IMR-90 (cell line): ENCODE data around the gene RFK. TPM values are rescaled to one million over a fixed set of nuclear protein-coding genes. Genes with fewer than 3 reads are reported as not detected.

Source experiments
- ATAC-seq: fragments of 200-7000 bp; cut with Tn5 transposase; 2 replicates; pipeline ENCODE4 v1.9.1; 2020; ENCODE audit warnings: low read depth, mild to moderate bottlenecking, moderate library complexity
- BruUV-seq: library from RNA; stranded (reverse); fragments of 400-500 nt; replicated peaks from 2 replicates; lab custom pipeline; 2021; lab: Mats Ljungman, UMichigan
- CTCF ChIA-PET: fragments of 300-600 bp; formaldehyde crosslinking; extraction: SDS; loops from one replicate; lab custom pipeline; 2021; ENCODE audit warnings: antibody characterized with exemption; lab: Yijun Ruan, JAX
- POLR2A ChIA-PET: fragments of 300-600 bp; sonication (Branson Sonifier 250); formaldehyde crosslinking; loops from one replicate; lab custom pipeline; 2022; ENCODE audit warnings: antibody characterized with exemption; ENCODE audit not compliant: unreplicated experiment; lab: Charles Lee
- DNase-seq: peaks from one replicate; pipeline ENCODE4 v3.0.0; 2013
- H2AFZ ChIP-seq: replicated peaks from 2 replicates; pipeline ENCODE3; 2013; ENCODE audit warnings: low read length, mild to moderate bottlenecking; ENCODE audit not compliant: poor library complexity
- H2AK5ac ChIP-seq: 2 replicates; pipeline ENCODE4 v1.6.1; 2013; ENCODE audit warnings: low read depth, low read length, inconsistent platforms
- H2AK9ac ChIP-seq: replicated peaks from 2 replicates; pipeline ENCODE3; 2013; ENCODE audit warnings: mild to moderate bottlenecking, low read depth, low read length, moderate library complexity; ENCODE audit not compliant: poor library complexity
- H2BK120ac ChIP-seq: 2 replicates; pipeline ENCODE4 v1.6.1; 2013; ENCODE audit warnings: low read depth, low read length, inconsistent platforms
- H2BK15ac ChIP-seq: 3 replicates; pipeline ENCODE4 v1.6.1; 2013; ENCODE audit warnings: low read depth, low read length, inconsistent platforms
- H2BK20ac ChIP-seq: 2 replicates; pipeline ENCODE4 v1.6.1; 2013; ENCODE audit warnings: low read depth, mild to moderate bottlenecking, inconsistent platforms, low read length, moderate library complexity
- H2BK5ac ChIP-seq: 2 replicates; pipeline ENCODE4 v1.6.1; 2013; ENCODE audit warnings: mild to moderate bottlenecking, low read depth, low read length, inconsistent platforms; ENCODE audit not compliant: poor library complexity, severe bottlenecking
- H3K14ac ChIP-seq: replicated peaks from 2 replicates; pipeline ENCODE4 v1.6.1; 2013; ENCODE audit warnings: low read depth, low read length, inconsistent platforms
- H3K18ac ChIP-seq: 2 replicates; pipeline ENCODE4 v1.6.1; 2013; ENCODE audit warnings: low read depth, low read length, control low read depth
- H3K23ac ChIP-seq: 2 replicates; pipeline ENCODE4 v1.6.1; 2013; ENCODE audit warnings: low read depth, low read length, inconsistent platforms
- H3K27ac ChIP-seq: 2 replicates; pipeline ENCODE4 v1.5.1; 2013; ENCODE audit warnings: mild to moderate bottlenecking, control low read depth, low read length; ENCODE audit not compliant: insufficient read depth
- H3K27me3 ChIP-seq: 2 replicates; pipeline ENCODE4 v1.6.1; 2013; ENCODE audit warnings: low read length; ENCODE audit not compliant: control insufficient read depth, insufficient read depth
- H3K36me3 ChIP-seq: 2 replicates; pipeline ENCODE4 v1.6.1; 2013; ENCODE audit warnings: low read length, mixed read lengths; ENCODE audit not compliant: control insufficient read depth, insufficient read depth
- H3K4ac ChIP-seq: 2 replicates; pipeline ENCODE4 v1.6.1; 2013; ENCODE audit warnings: low read depth, low read length, inconsistent platforms
- H3K4me1 ChIP-seq: 2 replicates; pipeline ENCODE4 v1.6.1; 2013; ENCODE audit warnings: low read length, mixed read lengths; ENCODE audit not compliant: control insufficient read depth, insufficient read depth
- H3K4me2 ChIP-seq: 2 replicates; pipeline ENCODE4 v1.6.1; 2013; ENCODE audit warnings: low read depth, mild to moderate bottlenecking, control low read depth, low read length, moderate library complexity
- H3K4me3 ChIP-seq: 2 replicates; pipeline ENCODE4 v1.5.1; 2013; ENCODE audit warnings: low read depth, mild to moderate bottlenecking, control low read depth, low read length, moderate library complexity; ENCODE audit not compliant: insufficient read depth
- H3K56ac ChIP-seq: 2 replicates; pipeline ENCODE4 v1.6.1; 2013; ENCODE audit warnings: low read length, inconsistent platforms; ENCODE audit not compliant: insufficient read depth; ENCODE audit errors: extremely low read depth
- H3K79me1 ChIP-seq, 2 experiments: 2 replicates each; pipeline ENCODE4 v1.6.1; 2013; ENCODE audit warnings: low read length in 2 of 2, inconsistent platforms in 1 of 2, low read depth in 1 of 2
- H3K9ac ChIP-seq: 2 replicates; pipeline ENCODE4 v1.6.1; 2013; ENCODE audit warnings: low read depth, low read length, control low read depth
- H3K9me1 ChIP-seq: 2 replicates; pipeline ENCODE4 v1.6.1; 2013; ENCODE audit warnings: low read length, inconsistent platforms; ENCODE audit not compliant: insufficient read depth
- H3K9me3 ChIP-seq: 2 replicates; pipeline ENCODE4 v1.6.1; 2013; ENCODE audit warnings: low read length; ENCODE audit not compliant: control insufficient read depth, insufficient read depth
- H4K20me1 ChIP-seq: 2 replicates; pipeline ENCODE4 v1.6.1; 2013; ENCODE audit warnings: low read length, inconsistent platforms; ENCODE audit not compliant: insufficient read depth
- H4K5ac ChIP-seq: 2 replicates; pipeline ENCODE4 v1.6.1; 2013; ENCODE audit warnings: mild to moderate bottlenecking, low read depth, low read length, control low read depth
- H4K8ac ChIP-seq, 2 experiments: 2 replicates each; pipeline ENCODE4 v1.6.1; 2013; ENCODE audit warnings: low read depth in 2 of 2, low read length in 2 of 2, control low read depth in 1 of 2, inconsistent platforms in 1 of 2
- H4K91ac ChIP-seq: 2 replicates; pipeline ENCODE4 v1.6.1; 2013; ENCODE audit warnings: low read depth, low read length, inconsistent platforms; ENCODE audit not compliant: insufficient read depth
- BHLHE40 ChIP-seq: fragments of 150-350 bp; IDR thresholded peaks from 2 replicates; pipeline ENCODE4 v1.6.1; 2016; ENCODE audit warnings: mild to moderate bottlenecking, low read depth, low read length
- CEBPB ChIP-seq: IDR thresholded peaks from 2 replicates; pipeline ENCODE4 v1.6.1; 2012; ENCODE audit warnings: low read depth, low read length, improper control_type of control experiment
- CHD1 ChIP-seq: IDR thresholded peaks from 2 replicates; pipeline ENCODE4 v1.6.1; 2012; ENCODE audit warnings: low read depth, low read length, improper control_type of control experiment
- FOS ChIP-seq: fragments of 150-350 bp; IDR thresholded peaks from 2 replicates; pipeline ENCODE4 v1.6.1; 2016; ENCODE audit warnings: low read depth, low read length
- MAFK ChIP-seq: IDR thresholded peaks from 2 replicates; pipeline ENCODE4 v1.6.1; 2012; ENCODE audit warnings: low read depth, low read length, improper control_type of control experiment
- MAZ ChIP-seq: IDR thresholded peaks from 2 replicates; pipeline ENCODE4 v1.6.1; 2012; ENCODE audit warnings: low read depth, mild to moderate bottlenecking, low read length, improper control_type of control experiment, moderate library complexity, borderline replicate concordance
- MXI1 ChIP-seq: IDR thresholded peaks from 2 replicates; pipeline ENCODE4 v1.6.1; 2012; ENCODE audit warnings: low read depth, mild to moderate bottlenecking, low read length, moderate library complexity, borderline replicate concordance
- NFE2L2 ChIP-seq: fragments of 150-350 bp; IDR thresholded peaks from 2 replicates; pipeline ENCODE4 v1.6.1; 2016; ENCODE audit warnings: low read depth, mild to moderate bottlenecking, low read length
- POLR2A ChIP-seq: IDR thresholded peaks from 2 replicates; pipeline ENCODE4 v1.6.1; 2012; ENCODE audit warnings: mild to moderate bottlenecking, low read depth, low read length
- RAD21 ChIP-seq: IDR thresholded peaks from 2 replicates; pipeline ENCODE4 v1.6.1; 2012; ENCODE audit warnings: low read length, improper control_type of control experiment
- RCOR1 ChIP-seq: IDR thresholded peaks from 2 replicates; pipeline ENCODE4 v1.6.1; 2012; ENCODE audit warnings: mild to moderate bottlenecking, low read length, improper control_type of control experiment; ENCODE audit not compliant: insufficient replicate concordance
- RFX5 ChIP-seq: IDR thresholded peaks from 2 replicates; pipeline ENCODE4 v1.8.0; 2012; ENCODE audit warnings: low read depth, mild to moderate bottlenecking, low read length, moderate library complexity
- SMC3 ChIP-seq: fragments of 150-350 bp; IDR thresholded peaks from 2 replicates; pipeline ENCODE4 v1.6.1; 2016; ENCODE audit warnings: low read depth, mild to moderate bottlenecking, antibody characterized with exemption, low read length, moderate library complexity
- WGBS, 2 experiments: methylation state at CpG; one replicate each; pipeline versions ENCODE4 v1.1.5 to v1.1.7; 2013; ENCODE audit warnings: missing lambda C conversion rate in 2 of 2; ENCODE audit not compliant: insufficient read length in 1 of 2; ENCODE audit errors: extremely low coverage in 2 of 2; 5-methylcytosine and 5-hydroxymethylcytosine counted together
- dilution Hi-C: fragments of 300-500 bp; cut with HindIII; formaldehyde crosslinking; loops from one replicate; pipeline ENCODE4 v1.14.3; 2018; ENCODE audit warnings: low sequenced_read_pairs; ENCODE audit not compliant: unreplicated experiment
- in situ Hi-C: fragments of 300-500 bp; cut with MboI; formaldehyde crosslinking; loops from 3 replicates; pipeline ENCODE4 v1.14.3; 2019; ENCODE audit warnings: low sequenced_read_pairs, inconsistent platforms, mixed read lengths
- intact Hi-C: fragments of 100-400 bp; cut with micrococcal nuclease; formaldehyde crosslinking; loops from 2 replicates; pipeline ENCODE4 v1.10.0; 2022
- polyA plus RNA-seq, 3 experiments: library from polyadenylated mRNA; depleted of rRNA; stranded (reverse); fragments of >200 nt; gene quantifications; 2 replicates each; pipeline ENCODE4 v1.2.3, GENCODE V29; 2012; ENCODE audit warnings: low replicate concordance in 1 of 3
- total RNA-seq: library from RNA; depleted of rRNA; stranded (reverse); fragments of >200 nt; gene quantifications from 2 replicates; pipeline ENCODE4 v1.2.3, GENCODE V29; 2012
- TF ChIP-seq, protein P1 (sequence below): fragments of 150-350 bp; IDR thresholded peaks from 2 replicates; pipeline ENCODE4 v1.6.1; 2017; ENCODE audit warnings: mild to moderate bottlenecking, antibody characterized with exemption, low read length, low read depth
- TF ChIP-seq, protein P2 (sequence below): conservative IDR thresholded peaks from 2 replicates; pipeline ENCODE4 v1.5.1; 2012; ENCODE audit warnings: mild to moderate bottlenecking, low read depth, low read length, improper control_type of control experiment
- TF ChIP-seq, protein P3 (sequence below): fragments of 150-350 bp; IDR thresholded peaks from 2 replicates; pipeline ENCODE4 v1.6.1; 2016; ENCODE audit warnings: low read depth, mild to moderate bottlenecking, low read length, moderate library complexity, borderline replicate concordance

RFK gene
- total and polyA plus RNA-seq, 2 of the 4 experiments (the other 2 are of a cell fraction), result 10.3 to 13.8 TPM

DNA sequence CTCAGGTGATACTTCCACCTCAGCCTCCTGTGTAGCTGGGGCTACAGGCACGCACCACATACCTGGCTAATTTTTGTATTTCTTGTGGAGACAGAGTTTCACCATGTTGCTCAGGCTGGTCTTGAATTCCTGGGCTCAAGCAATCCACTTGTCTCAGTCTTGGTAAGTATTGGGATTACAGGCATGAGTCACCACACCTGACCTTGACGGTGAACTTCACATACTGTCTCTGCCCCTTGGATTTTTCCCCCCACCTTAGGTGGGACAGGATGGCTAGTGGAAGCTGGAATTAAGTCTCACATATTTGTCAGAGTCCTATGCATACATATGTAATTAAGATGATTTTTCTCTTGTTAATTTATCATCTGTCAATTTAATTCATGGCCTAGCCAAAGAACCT, 20.9 kb upstream of the RFK start:
- no peak for DNase-seq
- ChIA-PET POLR2A (no interaction called here), CTCF (no interaction called here)
- Histone ChIP-seq H3K4me3 (no peak overlapping the region), H2AK5ac (no peak overlapping the region), H4K8ac (no peak overlapping the region), H3K9me3 (no peaks in the 10 kb centered on the region; the same call in 1 of the 2 replicates), H2BK20ac (no peak overlapping the region), H3K56ac (no peak overlapping the region), H4K5ac (no peak overlapping the region), H4K20me1 (no peaks in the 10 kb centered on the region), H3K23ac (no peak overlapping the region), H3K9ac (no peak overlapping the region), H3K9me1 (no peaks in the 10 kb centered on the region; the same call in 1 of the 2 replicates), H2BK15ac (no peak overlapping the region), H2AFZ (no peak overlapping the region), H3K79me1 (no peaks in the 10 kb centered on the region), H3K4me2 (no peak overlapping the region), H3K4me1 (no peaks in the 10 kb centered on the region), H4K91ac (no peak overlapping the region), H2AK9ac (no peak overlapping the region), H2BK120ac (no peak overlapping the region), H3K18ac (no peak overlapping the region), H3K27me3 (no peaks in the 10 kb centered on the region), H3K36me3 (no peaks in the 10 kb centered on the region), H3K14ac (no peak overlapping the region), H3K27ac (no peak overlapping the region), H2BK5ac (no peak overlapping the region), H3K4ac (no peak overlapping the region)
- TF ChIP-seq NFE2L2 (no peak), BHLHE40 (no peak), SMC3 (no peak), RAD21 (no peak), RCOR1 (no peak), MAZ (no peak), MAFK (no peak), RFX5 (no peak), POLR2A (no peak), MXI1 (no peak), FOS (no peak), CEBPB (no peak), CHD1 (no peak)
- TF ChIP-seq, protein P1, sequence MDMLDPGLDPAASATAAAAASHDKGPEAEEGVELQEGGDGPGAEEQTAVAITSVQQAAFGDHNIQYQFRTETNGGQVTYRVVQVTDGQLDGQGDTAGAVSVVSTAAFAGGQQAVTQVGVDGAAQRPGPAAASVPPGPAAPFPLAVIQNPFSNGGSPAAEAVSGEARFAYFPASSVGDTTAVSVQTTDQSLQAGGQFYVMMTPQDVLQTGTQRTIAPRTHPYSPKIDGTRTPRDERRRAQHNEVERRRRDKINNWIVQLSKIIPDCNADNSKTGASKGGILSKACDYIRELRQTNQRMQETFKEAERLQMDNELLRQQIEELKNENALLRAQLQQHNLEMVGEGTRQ, result no peak
- TF ChIP-seq, protein P2, sequence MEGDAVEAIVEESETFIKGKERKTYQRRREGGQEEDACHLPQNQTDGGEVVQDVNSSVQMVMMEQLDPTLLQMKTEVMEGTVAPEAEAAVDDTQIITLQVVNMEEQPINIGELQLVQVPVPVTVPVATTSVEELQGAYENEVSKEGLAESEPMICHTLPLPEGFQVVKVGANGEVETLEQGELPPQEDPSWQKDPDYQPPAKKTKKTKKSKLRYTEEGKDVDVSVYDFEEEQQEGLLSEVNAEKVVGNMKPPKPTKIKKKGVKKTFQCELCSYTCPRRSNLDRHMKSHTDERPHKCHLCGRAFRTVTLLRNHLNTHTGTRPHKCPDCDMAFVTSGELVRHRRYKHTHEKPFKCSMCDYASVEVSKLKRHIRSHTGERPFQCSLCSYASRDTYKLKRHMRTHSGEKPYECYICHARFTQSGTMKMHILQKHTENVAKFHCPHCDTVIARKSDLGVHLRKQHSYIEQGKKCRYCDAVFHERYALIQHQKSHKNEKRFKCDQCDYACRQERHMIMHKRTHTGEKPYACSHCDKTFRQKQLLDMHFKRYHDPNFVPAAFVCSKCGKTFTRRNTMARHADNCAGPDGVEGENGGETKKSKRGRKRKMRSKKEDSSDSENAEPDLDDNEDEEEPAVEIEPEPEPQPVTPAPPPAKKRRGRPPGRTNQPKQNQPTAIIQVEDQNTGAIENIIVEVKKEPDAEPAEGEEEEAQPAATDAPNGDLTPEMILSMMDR, result no peak
- TF ChIP-seq, protein P3, sequence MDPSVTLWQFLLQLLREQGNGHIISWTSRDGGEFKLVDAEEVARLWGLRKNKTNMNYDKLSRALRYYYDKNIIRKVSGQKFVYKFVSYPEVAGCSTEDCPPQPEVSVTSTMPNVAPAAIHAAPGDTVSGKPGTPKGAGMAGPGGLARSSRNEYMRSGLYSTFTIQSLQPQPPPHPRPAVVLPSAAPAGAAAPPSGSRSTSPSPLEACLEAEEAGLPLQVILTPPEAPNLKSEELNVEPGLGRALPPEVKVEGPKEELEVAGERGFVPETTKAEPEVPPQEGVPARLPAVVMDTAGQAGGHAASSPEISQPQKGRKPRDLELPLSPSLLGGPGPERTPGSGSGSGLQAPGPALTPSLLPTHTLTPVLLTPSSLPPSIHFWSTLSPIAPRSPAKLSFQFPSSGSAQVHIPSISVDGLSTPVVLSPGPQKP, result no peak
- no CpG with 5 or more reads among the region's 2 CpGs for WGBS, 2 experiments
- no TSS peak for BruUV-seq
- ATAC-seq, result no peak
- in situ Hi-C loops (no loop called here), dilution Hi-C loops (no loop called here), intact Hi-C loops (no loop called here)
